GM15510 (cell line): ENCODE measurements around the gene CELF1.

Experiments
- POLR2A ChIP-seq: IDR thresholded peaks from 3 replicates; pipeline ENCODE4 v1.6.1; 2011; ENCODE audit warnings: borderline replicate concordance; ENCODE audit not compliant: insufficient read length; ENCODE audit errors: extremely low read depth

Gene CELF1

DNA sequence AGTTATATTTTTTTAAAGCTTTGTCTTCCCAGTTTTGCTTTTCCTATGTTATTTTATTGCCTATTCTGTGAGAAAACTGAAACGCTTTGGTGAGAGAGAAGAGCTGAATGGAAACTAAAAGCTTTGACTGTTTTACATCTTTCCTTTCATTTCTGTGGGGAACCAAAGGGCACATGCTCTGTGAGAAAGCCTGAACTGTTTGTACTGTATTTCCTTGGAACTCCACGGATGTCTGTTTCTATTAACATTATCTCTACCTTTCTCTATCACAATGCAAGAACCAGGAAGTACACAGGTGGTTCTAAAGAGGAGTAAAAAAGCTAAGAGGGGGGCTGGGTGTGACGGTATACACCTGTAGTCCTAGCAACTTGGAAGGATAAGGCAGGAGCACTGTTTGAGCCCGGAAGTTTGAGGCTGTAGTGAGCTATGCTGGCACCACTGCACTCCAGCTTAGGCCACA lies 43.8 kb downstream of the CELF1 start:
- no peak for TF ChIP-seq POLR2A

DNA sequence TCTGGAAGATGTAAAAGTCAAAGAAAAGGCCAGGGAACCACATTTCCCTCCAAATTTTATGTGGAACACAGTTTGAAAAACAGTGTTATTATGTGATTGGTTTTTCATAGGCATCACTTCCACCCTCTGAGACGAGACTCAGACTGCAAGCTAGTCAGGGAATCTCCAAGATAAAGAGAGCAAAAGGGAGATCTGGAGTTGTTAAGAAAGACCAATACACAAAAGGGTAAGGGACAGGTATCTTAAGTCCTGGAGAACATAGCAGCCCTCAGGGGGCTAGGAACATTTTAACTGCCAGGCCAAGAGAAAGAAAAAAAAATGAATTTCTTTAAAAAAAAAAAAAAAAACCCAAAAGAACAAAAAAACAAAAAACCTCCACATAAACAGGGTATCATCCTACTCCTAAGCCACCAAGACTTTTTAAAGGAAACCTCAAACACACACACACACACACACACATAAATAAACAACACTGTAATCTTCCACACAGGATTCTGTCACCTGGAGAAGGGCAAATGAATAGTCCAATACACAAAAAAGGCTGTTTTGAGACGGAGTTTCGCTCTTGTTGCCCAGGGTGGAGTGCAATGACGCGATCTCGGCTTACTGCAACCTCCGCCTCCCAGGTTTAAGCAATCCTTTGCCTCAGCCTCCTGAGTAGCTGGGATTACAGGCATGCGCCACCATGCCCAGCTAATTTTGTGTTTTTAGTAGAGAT lies 44.5 kb downstream of the CELF1 start:
- TF ChIP-seq POLR2A = no peak

DNA sequence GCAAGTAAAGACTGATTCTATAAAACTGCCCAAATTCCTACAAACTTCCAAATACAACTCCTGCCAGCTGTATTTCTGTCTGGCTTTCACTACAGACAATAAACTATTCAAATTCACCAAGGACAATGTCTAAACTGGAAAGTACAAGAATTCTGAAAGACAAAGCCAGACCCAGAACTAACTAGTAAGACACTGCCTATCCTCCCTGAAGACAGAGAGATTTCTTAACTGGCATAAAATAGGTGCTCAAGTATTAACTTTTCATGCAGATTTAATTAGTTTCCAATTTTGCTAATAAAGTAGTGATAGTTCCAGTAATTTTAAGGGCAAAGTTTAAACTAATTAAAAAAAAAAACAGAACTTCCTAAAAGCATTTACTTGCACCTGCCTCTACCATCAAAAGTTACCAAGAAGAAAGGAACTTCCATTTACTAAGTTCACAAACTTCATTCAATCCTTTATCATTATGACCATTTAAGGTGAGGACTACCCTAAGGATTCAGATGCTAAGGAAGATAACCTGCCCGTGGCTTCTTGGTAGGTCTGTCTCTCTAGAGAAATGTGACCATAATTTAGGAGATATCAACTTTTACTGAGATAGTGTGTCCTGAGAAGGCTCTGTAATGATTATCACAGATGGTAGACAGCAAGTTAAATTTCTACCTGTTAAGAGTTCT lies 45.2 kb downstream of the CELF1 start:
- TF ChIP-seq POLR2A = no peak

DNA sequence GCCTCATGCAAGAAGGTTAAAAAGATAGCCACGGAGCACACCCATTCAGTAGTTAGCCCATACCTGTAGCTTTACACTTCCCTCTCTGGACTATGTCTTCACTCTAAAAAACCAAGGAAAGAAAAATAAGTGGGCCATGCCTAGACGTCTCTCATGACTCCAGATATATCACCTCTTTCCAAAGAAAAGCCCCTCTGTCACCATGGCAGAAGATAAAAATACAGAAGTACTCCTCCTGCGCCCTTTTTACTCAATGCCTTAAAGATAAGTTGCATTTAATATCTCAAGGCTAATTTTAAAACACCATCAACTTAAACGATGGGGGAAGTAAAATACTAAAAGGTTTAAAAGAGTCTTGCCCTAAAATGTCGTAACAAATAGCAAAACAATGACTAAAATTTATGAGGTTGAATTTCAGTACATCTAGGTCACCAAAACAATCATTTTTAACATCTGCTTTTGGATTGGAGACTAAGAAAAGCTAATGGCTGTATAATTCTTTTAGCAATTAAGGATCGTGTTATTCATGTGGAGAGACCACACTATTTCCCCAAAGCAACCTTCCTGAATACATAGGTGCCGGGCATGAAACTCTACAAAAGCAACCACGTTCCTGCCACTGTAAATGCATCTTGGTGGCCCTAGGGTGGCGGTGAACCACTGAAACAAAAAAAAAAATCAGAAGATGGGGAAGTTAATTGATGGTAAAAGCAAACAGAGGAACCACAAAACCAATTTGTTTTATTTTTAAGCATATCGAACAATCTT lies 46.0 kb downstream of the CELF1 start:
- no peak for TF ChIP-seq POLR2A

DNA sequence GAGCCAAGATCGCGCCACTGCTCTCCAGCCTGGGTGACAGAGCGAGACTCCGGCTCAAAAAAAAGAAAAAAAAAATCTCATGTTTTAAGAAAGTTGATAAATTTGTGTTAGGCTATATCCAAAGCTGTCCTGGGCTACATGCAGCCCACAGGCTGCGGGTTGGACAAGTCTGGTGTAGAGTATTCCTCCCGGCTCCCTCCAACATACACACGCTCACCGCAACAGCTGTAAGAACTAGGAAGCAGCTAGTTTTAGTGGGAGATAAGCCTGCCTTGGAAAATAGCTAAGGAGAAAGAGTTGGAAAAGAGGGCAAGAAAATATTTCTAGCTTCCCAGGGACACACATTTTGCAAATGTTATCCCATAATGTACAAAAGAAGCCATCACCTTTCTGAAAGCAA lies 46.6 kb downstream of the CELF1 start:
- no peak for TF ChIP-seq POLR2A

DNA sequence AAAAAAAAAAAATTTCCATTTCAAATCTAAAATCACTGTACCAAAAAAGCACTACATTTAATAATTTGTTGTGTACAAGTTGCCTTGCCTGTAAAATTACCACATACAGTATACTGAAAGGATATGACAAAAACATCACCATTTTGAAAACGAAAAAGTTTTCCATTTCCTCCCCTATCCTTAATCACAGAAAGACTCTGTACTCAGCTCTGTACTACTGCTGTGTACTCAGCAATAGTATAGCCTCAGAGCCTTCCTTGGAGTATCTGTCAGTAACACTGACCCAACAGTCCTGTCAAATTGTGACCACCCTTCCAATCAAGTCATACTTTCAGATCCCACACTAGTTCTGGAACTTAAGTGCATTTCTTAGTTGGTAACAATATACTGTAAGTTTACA lies 48.0 kb downstream of the CELF1 start:
- TF ChIP-seq POLR2A = no peak

DNA sequence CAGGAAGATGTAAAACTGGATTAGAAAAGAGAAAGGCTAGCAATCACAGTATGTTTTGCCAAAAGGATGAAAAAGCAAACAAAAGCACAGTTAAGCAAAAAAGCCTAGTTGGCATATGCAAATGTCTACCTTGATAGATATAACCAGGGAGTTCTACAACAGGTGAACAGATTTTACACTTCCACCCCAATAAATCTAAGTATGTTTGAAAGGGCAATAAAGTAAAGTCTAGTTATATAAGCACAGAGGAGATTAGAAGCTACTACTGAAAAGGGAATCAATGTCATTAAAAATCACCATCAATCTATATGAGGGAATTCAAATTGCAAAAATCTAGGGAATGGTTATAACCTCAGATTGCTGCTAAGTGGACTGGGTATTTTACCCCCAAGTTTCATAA lies 49.7 kb downstream of the CELF1 start:
- no peak for TF ChIP-seq POLR2A

DNA sequence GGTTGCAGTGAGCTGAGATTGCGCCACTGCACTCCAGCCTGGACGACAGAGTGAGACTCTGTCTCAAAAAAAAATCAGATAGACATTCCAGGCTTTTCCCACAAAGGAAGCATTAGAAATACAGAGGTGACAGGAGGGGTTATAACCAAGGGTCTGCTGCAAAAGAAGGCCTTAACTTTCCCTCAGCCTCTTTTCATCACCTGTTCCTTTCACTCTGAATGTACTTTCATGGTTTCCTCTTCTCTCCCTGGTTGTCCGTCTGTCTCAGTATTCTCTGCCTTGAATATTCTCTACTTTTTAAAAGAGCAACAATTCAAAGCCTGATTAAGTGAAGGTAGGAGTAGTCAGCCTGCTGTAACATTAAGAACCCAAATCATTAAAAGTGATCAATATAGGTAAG lies 50.2 kb downstream of the CELF1 start:
- no peak for TF ChIP-seq POLR2A

DNA sequence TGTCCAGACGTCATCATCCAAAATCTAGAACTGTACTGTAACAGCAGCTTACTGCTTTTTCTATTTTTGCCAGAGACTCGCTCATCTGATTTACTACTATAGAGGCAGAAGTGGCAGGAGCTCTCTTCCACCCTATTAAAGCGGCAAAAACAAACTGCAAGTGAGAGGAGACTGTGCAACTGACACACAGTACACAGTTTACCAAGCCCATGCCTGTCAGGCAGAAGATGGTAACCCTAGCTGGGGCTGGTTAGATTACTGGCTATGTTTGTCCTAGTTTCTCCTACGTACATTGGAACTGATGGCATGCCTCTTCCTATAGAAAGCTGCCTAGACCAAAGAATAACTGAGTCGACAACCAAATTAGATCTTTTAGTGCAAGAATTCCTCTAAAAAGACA lies 51.8 kb downstream of the CELF1 start:
- TF ChIP-seq POLR2A = no peak

DNA sequence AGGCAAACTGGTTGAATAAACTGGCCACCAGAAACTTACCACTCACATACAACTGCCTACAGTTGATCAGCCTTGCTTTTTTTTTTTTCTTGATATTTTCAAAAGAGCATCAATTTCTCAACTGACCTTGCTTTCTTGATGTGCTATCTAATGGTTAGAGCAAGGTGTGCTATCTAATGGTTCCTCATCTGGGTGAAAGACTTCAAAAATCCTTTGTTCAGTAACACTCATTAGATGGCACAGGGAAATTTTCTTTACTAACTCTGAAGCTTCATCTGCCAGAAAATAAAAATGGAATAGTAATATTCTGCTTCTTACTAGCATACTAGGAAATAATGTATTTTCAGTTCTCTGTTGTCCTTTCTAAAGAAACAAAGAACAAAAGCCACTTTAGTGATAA lies 52.8 kb downstream of the CELF1 start:
- TF ChIP-seq POLR2A = no peak

DNA sequence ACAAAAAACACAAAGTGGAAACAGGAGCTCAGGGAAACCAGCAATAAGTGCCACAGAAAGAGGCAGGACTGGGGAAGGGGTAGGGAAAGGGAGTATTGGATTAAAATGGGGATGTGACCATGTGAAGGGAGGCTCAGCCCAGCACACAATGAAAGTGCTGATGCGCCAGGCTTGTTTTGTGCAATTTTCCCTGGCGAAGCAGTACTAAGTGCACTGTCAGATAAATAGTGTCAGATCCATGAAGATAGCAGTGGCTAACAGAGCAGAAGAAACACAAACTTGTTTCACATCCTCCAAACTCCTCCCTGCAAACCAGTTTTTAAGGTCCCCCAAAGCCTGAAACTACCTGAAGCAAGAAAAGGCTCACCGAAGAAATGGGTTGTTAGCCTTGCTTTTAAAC lies 53.3 kb downstream of the CELF1 start:
- TF ChIP-seq POLR2A = no peak

DNA sequence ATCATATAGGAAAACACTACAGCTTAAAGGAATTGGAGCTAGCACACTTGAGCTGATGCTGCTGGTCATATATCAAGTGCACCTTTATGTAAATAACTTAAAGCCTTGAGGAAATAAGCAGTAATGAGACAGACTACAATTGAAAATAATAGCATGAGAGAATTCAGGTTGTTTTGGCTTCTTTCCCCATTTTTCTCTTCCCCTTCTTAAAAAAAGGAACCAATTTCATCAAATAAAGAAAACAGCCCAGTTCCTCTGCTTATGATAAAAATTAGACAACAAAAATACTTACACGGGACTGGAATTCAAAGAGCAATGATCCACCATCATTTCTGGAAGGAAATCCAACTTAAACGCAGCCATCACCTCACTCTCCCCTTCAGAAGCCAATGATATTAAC lies 53.8 kb downstream of the CELF1 start:
- TF ChIP-seq POLR2A = no peak

DNA sequence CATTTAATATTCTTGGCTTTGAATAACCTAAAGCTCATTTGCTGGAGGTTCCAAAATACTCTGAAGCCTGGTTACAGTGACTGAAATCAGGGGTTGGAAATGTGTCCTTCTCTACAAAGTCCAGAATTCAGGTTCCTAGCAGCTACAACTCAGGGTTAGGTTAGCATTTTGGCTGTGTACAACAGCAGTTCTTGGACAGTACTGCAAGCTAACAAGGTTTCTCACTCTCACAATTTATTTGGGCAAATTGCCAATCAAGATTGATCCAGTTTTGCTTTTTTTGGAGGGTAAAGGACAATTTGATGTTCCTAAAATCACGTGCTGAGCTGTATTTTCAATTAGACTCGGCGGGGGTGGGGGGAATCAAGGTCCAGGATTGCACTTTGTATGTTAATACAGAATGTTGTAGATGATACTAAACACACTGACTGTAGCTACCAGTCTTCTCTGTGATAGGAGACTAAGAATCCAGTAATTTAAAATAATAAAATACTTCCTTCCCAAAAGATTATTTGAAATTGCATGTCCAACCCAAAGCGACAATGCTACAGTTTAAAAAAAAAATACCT lies 54.3 kb downstream of the CELF1 start:
- no peak for TF ChIP-seq POLR2A

DNA sequence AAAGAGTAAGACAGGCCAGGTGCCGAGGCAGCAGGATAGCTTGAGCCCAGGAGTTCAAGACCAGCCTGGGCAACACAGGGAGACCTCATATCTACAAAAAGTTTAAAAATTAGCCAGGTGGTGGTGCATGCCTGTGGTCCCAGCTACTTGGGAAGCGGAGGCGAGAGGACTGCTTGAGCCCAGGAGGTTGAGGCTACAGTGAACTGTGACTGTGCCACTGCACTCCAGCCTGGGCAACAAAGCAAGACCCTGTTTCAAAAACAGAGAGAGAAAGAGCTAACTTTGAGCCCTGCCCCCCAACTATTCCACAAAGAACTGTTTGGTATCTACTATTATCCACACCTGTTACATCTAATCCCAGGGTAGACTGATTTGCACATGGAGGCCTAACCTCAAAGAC lies 54.8 kb downstream of the CELF1 start:
- TF ChIP-seq POLR2A = no peak

DNA sequence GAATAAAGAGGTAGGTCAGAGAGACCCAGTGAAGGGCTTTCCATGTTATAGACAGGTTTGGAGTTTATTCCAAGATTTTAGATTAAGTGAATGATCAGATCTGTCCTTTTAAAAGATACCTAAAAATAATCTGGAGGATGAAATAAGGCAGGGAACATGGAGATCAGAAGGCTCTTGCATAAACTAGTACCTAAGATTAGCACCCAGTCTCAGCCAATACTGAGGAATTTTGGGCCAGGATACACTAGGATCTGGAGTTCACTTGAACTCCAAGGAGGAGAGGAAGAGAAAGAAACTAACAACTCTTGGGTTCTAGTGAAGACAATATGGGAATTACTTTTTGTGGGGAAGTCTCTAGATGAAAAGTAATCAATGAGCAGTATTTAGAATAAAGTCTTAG lies 56.1 kb downstream of the CELF1 start:
- TF ChIP-seq POLR2A = no peak
